ENCODE results near the gene MVD. TPM values are rescaled to one million over a fixed set of nuclear protein-coding genes. Genes with fewer than 3 reads are reported as not detected.

Gene MVD
- total RNA-seq, 6 experiments from 2014 or later = 10.2 to 57.1 (median 15.2) TPM

GRCh38 chr16:88647178-88648070 is 15.5 kb downstream of the MVD start:
- Histone ChIP-seq H3K9me3 (no peaks in the 10 kb centered on the region), H3K36me3 (no peaks in the 10 kb centered on the region), H3K4me3 (no peak overlapping the region), H3K27me3 (no peaks in the 10 kb centered on the region), H3K27ac (no peak overlapping the region), H3K4me1 (no peaks in the 10 kb centered on the region)
- 30% methylated on average over 2 of the region's 22 CpGs for WGBS (ENCODE audit: insufficient coverage, low coverage, low lambda C conversion rate, missing lambda C conversion rate)
- no peak for ATAC-seq
- peak; percentile 16 to 55 (median 43) for DNase-seq
- TF ChIP-seq, protein P1, sequence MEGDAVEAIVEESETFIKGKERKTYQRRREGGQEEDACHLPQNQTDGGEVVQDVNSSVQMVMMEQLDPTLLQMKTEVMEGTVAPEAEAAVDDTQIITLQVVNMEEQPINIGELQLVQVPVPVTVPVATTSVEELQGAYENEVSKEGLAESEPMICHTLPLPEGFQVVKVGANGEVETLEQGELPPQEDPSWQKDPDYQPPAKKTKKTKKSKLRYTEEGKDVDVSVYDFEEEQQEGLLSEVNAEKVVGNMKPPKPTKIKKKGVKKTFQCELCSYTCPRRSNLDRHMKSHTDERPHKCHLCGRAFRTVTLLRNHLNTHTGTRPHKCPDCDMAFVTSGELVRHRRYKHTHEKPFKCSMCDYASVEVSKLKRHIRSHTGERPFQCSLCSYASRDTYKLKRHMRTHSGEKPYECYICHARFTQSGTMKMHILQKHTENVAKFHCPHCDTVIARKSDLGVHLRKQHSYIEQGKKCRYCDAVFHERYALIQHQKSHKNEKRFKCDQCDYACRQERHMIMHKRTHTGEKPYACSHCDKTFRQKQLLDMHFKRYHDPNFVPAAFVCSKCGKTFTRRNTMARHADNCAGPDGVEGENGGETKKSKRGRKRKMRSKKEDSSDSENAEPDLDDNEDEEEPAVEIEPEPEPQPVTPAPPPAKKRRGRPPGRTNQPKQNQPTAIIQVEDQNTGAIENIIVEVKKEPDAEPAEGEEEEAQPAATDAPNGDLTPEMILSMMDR (IDR thresholded peaks at IDR 0.05) = no peak
- TF ChIP-seq POLR2A (IDR thresholded peaks at IDR 0.05) = no peak
- intact Hi-C loops (cut with DNase I) = no loop called here

- Histone ChIP-seq H3K9me3 (no peaks in the 10 kb centered on the region), H3K36me3 (no peaks in the 10 kb centered on the region), H3K27me3 (no peaks in the 10 kb centered on the region), H3K4me1 (no peaks in the 10 kb centered on the region), H3K4me3 (no peak overlapping the region), H3K27ac (no peak overlapping the region)
- TF ChIP-seq, protein P1 (IDR thresholded peaks at IDR 0.05) = no peak
- TF ChIP-seq POLR2A (IDR thresholded peaks at IDR 0.05) = no peak
- ATAC-seq (no peak), DNase-seq (peak in 1 of 3 donors; percentile 44)
- WGBS (ENCODE audit: insufficient coverage, low coverage, low lambda C conversion rate, missing lambda C conversion rate) = no CpG with 5 or more reads among the region's 28 CpGs
- intact Hi-C loops (cut with DNase I) = no loop called here
Observed at GRCh38 chr16:88646345-88647034, 16.4 kb downstream of the MVD start.

DNA sequence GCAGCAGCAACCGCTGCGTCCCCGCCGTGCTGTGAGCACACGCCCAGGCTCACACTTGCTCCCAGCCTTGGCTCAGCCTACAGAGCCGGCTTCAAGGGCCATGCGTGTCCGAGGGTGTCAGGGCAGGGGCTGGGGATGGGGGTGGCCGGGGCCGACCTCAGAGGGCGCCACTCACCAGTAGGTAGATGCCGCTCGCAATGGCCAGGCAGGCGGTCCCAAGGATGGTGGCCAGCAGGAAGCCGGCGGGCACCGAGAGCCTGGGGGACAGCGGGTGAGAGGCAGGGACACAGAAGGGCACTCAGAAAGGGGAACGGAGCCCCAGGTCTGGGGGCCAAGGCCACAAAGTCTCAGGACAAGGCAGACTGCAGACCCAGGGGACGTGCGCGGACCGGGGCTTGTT is 16.9 kb downstream of the MVD start:
- no CpG with 5 or more reads among the region's 23 CpGs for WGBS (ENCODE audit: insufficient coverage, low coverage, low lambda C conversion rate, missing lambda C conversion rate)
- no peak for ATAC-seq
- H3K36me3 ChIP-seq = no peaks in the 10 kb centered on the region

GRCh38 chr16:88645455-88645854 is 17.4 kb downstream of the MVD start:
- Histone ChIP-seq H3K27ac (no peak overlapping the region), H3K36me3 (no peaks in the 10 kb centered on the region), H3K27me3 (no peaks in the 10 kb centered on the region), H3K4me1 (no peaks in the 10 kb centered on the region), H3K9me3 (no peaks in the 10 kb centered on the region), H3K4me3 (no peak overlapping the region)
- WGBS (ENCODE audit: insufficient coverage, low coverage, low lambda C conversion rate, missing lambda C conversion rate) = no CpG with 5 or more reads among the region's 16 CpGs
- intact Hi-C loops (cut with DNase I) = no loop called here
- no peak for DNase-seq
- TF ChIP-seq, protein P1 (IDR thresholded peaks at IDR 0.05) = no peak
- no peak for TF ChIP-seq POLR2A (IDR thresholded peaks at IDR 0.05)
- no peak for ATAC-seq

More for the DNA sequence above, 16.9 kb downstream of the MVD start:
- Histone ChIP-seq H3K9me3 (no peaks in the 10 kb centered on the region), H3K27me3 (no peaks in the 10 kb centered on the region), H3K4me3 (no peak overlapping the region), H3K27ac (no peak overlapping the region), H3K4me1 (no peaks in the 10 kb centered on the region)
- peak in 1 of 3 donors; percentile 43 for DNase-seq
- intact Hi-C loops (cut with DNase I) = no loop called here
- TF ChIP-seq, protein P1 (IDR thresholded peaks at IDR 0.05) = no peak
- no peak for TF ChIP-seq POLR2A (IDR thresholded peaks at IDR 0.05)

Measured in right lobe of liver (tissue), 6 donors.